NCI-H1092 (cell line): ENCODE results near the gene DCAF8.

Experiments used
- DNase-seq: peaks from one replicate; lab custom pipeline; 2025; lab: John Stamatoyannopoulos, UW

Gene DCAF8

GRCh38 chr1:160168609-160169369 lies 93.6 kb downstream of the DCAF8 start:
- DNase-seq: no peak

- DNase-seq: no peak
These were observed 94.3 kb downstream of the DCAF8 start for GRCh38 chr1:160168016-160168415.

- DNase-seq: no peak
These were observed 94.8 kb downstream of the DCAF8 start for GRCh38 chr1:160167580-160167979.

DNA sequence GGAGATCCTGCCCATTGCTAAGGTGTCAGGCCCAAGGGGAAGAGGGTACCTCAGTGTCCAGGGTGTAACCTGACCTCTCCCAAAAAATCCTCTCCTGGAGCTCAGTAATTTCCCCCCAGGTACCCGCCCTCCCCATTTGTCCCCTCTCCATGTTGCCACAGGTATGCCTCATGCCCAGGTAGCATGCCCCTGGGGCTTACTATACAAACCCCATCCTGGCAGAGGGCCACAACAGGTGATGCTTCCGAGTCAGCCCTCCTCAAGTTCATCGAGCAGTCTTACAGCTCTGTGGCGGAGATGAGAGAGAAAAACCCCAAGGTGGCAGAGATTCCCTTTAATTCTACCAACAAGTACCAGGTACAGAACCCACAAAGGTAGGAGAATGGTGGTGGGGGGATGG lies 95.3 kb downstream of the DCAF8 start:
- no peak for DNase-seq

GRCh38 chr1:160166166-160166868 lies 96.0 kb downstream of the DCAF8 start:
- DNase-seq: no peak
